Testis (tissue), 3 donors: ENCODE measurements around the gene FRMD8. TPM values are rescaled to one million over a fixed set of nuclear protein-coding genes. Genes with fewer than 3 reads are reported as not detected.

Experiments used
- DNase-seq: peaks from one replicate; pipeline ENCODE4 v3.0.0-alpha.2; 2019
- H3K27ac ChIP-seq, 2 donors: fragments of 200-600 bp; sonication (generic); one replicate each; pipeline ENCODE4 v1.5.1; 2019
- H3K27me3 ChIP-seq: fragments of 200-600 bp; sonication (generic); one replicate; pipeline ENCODE4 v1.5.1; 2019
- H3K36me3 ChIP-seq: fragments of 200-600 bp; sonication (generic); one replicate; pipeline ENCODE4 v1.5.1; 2017; ENCODE audit warnings: low read depth; ENCODE audit errors: missing control alignments
- H3K4me1 ChIP-seq: fragments of 200-600 bp; sonication (generic); one replicate; pipeline ENCODE4 v1.5.1; 2019
- H3K4me3 ChIP-seq, 2 donors: fragments of 200-600 bp; sonication (generic); one replicate each; pipeline ENCODE4 v1.5.1; 2017 to 2019
- H3K9me3 ChIP-seq: fragments of 200-600 bp; sonication (generic); one replicate; pipeline ENCODE4 v1.5.1; 2017
- CTCF ChIP-seq, 3 experiments: fragments of 450-650 bp in 2 of 3; fragments of 200-600 bp in 1 of 3; sonication (generic) in 1 of 3; IDR thresholded peaks; one replicate each; pipeline ENCODE4 v1.5.1; 2016 to 2019; ENCODE audit warnings: antibody characterized with exemption in 3 of 3, mild to moderate bottlenecking in 2 of 3, moderate library complexity in 1 of 3
- POLR2A ChIP-seq: fragments of 450-650 bp; IDR thresholded peaks from one replicate; pipeline ENCODE4 v1.6.1; 2017; ENCODE audit warnings: antibody characterized with exemption, mild to moderate bottlenecking, moderate library complexity
- WGBS, 2 donors: methylation state at CpG; one replicate each; pipeline ENCODE4 v1.1.5; 2018; 5-methylcytosine and 5-hydroxymethylcytosine counted together
- intact Hi-C: fragments of 100-400 bp; cut with DNase I; formaldehyde crosslinking; loops from one replicate; pipeline ENCODE4 v1.15.1; 2023; ENCODE audit warnings: low total_unique reads
- polyA plus RNA-seq: library from polyadenylated mRNA; stranded (reverse); fragments of 350-450 nt; fragmentation: Illumina TruSeq; extraction: RNeasy Lipid Tissue Mini Kit (QIAGEN cat#74804); gene quantifications from one replicate; pipeline ENCODE4 v1.2.3, GENCODE V29; 2014; ENCODE audit warnings: low read depth, low replicate concordance; ENCODE audit not compliant: insufficient read depth
- total RNA-seq, 2 donors: library from RNA; depleted of rRNA; stranded (reverse); fragments of >200 nt; gene quantifications; one replicate each; pipeline ENCODE4 v1.2.3, GENCODE V29; 2016

Gene FRMD8
- total and polyA plus RNA-seq, 3 donors from 2014 or later = 31.4 to 118 (median 92.5) TPM

GRCh38 chr11:65399845-65400244, 13.4 kb downstream of the FRMD8 start:
- intact Hi-C loops = no loop called here
- no peak overlapping the region for H3K4me3 ChIP-seq
- H3K27me3 ChIP-seq = no peaks in the 10 kb centered on the region
- no peaks in the 10 kb centered on the region for H3K4me1 ChIP-seq
- H3K27ac ChIP-seq = no peak overlapping the region
- 93% methylated on average over 9 of the region's 10 CpGs; no CpG with 5 or more reads in 1 of the 2 donors for WGBS, 2 donors
- no peak for TF ChIP-seq POLR2A
- no peak for TF ChIP-seq CTCF (IDR thresholded peaks at IDR 0.05)
- no peaks in the 10 kb centered on the region for H3K36me3 ChIP-seq
- H3K9me3 ChIP-seq = no peaks in the 10 kb centered on the region
- DNase-seq = no peak

GRCh38 chr11:65400307-65401072, 14.1 kb downstream of the FRMD8 start:
- WGBS, 2 donors = 78 to 96% methylated on average over 5 to 15 of the region's 17 CpGs
- Histone ChIP-seq H3K4me1 (no peaks in the 10 kb centered on the region), H3K36me3 (no peaks in the 10 kb centered on the region), H3K27ac (no peak overlapping the region), H3K4me3 (no peak overlapping the region), H3K27me3 (no peaks in the 10 kb centered on the region), H3K9me3 (no peaks in the 10 kb centered on the region)
- intact Hi-C loops = no loop called here
- TF ChIP-seq POLR2A (no peak), CTCF (IDR thresholded peaks at IDR 0.05) (no peak)
- no peak for DNase-seq

- TF ChIP-seq POLR2A (no peak), CTCF (IDR thresholded peaks at IDR 0.05) (no peak)
- Histone ChIP-seq H3K36me3 (no peaks in the 10 kb centered on the region), H3K9me3 (no peaks in the 10 kb centered on the region), H3K27ac (no peak overlapping the region), H3K4me1 (no peaks in the 10 kb centered on the region), H3K4me3 (no peak overlapping the region), H3K27me3 (no peaks in the 10 kb centered on the region)
- DNase-seq = no peak
- intact Hi-C loops = no loop called here
- WGBS, 2 donors = 76 to 78% methylated on average over 15 to 16 of the region's 16 CpGs
Observed at GRCh38 chr11:65401073-65401802, 14.8 kb downstream of the FRMD8 start.

DNA sequence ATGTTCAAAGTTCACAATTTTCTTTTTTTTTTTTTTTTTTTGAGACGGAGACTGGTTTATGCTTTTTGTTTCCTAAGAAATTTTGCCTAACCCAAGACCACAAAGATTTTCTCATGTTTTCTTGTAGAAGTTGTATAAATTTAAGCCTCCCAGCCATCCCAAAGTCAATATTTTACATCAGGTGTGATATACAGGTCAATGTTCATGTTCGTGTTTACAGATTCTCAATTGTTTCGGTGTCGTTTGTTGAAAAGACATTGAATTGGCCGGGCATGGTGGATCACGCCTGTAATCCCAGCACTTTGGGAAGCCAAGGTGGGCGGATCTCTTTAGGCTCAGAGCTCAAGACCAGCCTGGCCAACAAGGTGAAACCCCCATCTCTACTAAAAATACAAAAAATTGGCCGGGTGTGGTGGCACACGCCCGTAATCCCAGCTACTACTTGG, 15.4 kb downstream of the FRMD8 start:
- DNase-seq = no peak
- no peak for TF ChIP-seq POLR2A
- TF ChIP-seq CTCF (IDR thresholded peaks at IDR 0.05) = no peak
- 87 to 89% methylated on average over 9 to 10 of the region's 10 CpGs for WGBS, 2 donors
- Histone ChIP-seq H3K27ac (no peak overlapping the region), H3K9me3 (no peaks in the 10 kb centered on the region), H3K4me3 (no peak overlapping the region), H3K4me1 (no peaks in the 10 kb centered on the region), H3K27me3 (no peaks in the 10 kb centered on the region), H3K36me3 (no peaks in the 10 kb centered on the region)
- intact Hi-C loops = no loop called here
